22Rv1 (cell line): ENCODE data around the gene L3MBTL4.

Experiments
- ZFX ChIP-seq: fragments of 450-650 bp; IDR thresholded peaks from 2 replicates; pipeline ENCODE4 v1.6.1; 2017; ENCODE audit warnings: antibody characterized with exemption, borderline replicate concordance
- TF ChIP-seq, protein P1 (sequence below): fragments of 450-650 bp; IDR thresholded peaks from 2 replicates; pipeline ENCODE4 v1.5.1; 2017; ENCODE audit warnings: mild to moderate bottlenecking

DNA sequence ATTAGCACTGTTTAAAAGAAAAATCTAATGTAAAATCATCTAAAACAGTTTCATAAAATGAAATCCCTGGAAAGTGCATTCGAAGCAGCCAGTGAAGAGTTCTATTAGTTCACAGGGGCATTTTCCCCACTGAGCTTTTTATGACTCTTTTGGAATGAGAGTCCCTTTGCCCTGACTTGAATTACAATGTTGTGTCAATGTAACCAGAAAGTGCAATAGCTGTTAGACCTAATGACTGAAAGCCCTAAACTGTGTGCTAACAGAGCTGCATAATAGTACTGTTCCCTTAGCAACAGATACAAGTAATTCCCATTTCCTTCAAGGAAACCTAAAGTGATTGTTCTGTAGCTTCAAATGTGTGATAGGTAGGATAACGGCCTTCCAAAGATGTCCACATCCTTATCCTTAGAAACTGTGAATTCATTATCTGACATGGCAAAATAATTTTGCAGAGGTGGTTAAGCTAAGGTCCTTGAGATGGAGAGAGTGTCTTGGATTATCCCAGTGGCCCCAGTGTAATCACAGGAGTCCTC lies 134.4 kb downstream of the L3MBTL4 start:
- TF ChIP-seq, protein P1, sequence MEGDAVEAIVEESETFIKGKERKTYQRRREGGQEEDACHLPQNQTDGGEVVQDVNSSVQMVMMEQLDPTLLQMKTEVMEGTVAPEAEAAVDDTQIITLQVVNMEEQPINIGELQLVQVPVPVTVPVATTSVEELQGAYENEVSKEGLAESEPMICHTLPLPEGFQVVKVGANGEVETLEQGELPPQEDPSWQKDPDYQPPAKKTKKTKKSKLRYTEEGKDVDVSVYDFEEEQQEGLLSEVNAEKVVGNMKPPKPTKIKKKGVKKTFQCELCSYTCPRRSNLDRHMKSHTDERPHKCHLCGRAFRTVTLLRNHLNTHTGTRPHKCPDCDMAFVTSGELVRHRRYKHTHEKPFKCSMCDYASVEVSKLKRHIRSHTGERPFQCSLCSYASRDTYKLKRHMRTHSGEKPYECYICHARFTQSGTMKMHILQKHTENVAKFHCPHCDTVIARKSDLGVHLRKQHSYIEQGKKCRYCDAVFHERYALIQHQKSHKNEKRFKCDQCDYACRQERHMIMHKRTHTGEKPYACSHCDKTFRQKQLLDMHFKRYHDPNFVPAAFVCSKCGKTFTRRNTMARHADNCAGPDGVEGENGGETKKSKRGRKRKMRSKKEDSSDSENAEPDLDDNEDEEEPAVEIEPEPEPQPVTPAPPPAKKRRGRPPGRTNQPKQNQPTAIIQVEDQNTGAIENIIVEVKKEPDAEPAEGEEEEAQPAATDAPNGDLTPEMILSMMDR: no peak
- no peak for TF ChIP-seq ZFX
